ENCODE measurements around the gene HTR1D.

Gene HTR1D

DNA sequence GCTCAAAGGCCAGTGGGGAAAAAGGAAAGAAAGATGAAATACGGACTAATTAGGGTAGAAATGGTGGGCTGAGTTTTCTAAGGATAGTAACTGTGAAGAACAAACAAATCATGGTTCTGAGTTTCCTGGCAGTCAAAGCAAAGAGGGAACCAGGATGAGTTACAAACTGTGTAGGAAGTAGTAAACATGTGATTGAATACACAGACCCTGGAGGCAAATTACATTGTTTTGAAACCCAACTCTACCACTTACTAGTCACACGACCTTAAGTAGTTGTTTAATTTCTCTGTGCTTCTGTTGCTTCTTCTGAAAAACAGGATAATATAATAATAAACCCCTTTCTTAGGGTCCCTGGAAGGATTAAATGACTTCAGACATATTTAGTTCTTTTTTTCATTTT lies 37.4 kb downstream of the HTR1D start:
- no peak overlapping the region for H3K4me3 ChIP-seq (ENCODE audit: low read length)
- TF ChIP-seq ZNF274 (IDR thresholded peaks at IDR 0.05; ENCODE audit: low read depth, low read length), result no peak

DNA sequence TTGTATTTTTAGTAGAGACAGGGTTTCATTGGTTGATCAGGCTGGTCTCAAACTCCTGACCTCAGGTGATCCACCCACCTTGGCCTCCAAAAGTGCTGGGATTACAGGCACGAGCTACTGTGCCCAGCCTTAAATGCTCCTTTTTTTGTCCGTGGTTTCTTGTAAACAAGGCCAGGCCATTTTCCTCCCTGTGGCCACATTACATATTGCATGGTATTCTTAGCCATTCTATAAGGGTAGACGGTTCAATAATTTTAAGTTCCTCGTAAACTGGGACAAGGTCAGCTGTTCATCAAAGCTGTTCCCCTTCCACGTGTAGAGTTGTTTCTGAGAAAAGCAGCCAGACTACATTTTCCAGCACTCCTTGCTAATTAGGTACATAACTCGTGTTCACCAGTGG lies 38.4 kb downstream of the HTR1D start:
- TF ChIP-seq ZNF274 (IDR thresholded peaks at IDR 0.05; ENCODE audit: low read depth, low read length), result no peak
- no peak overlapping the region for H3K4me3 ChIP-seq (ENCODE audit: low read length)

DNA sequence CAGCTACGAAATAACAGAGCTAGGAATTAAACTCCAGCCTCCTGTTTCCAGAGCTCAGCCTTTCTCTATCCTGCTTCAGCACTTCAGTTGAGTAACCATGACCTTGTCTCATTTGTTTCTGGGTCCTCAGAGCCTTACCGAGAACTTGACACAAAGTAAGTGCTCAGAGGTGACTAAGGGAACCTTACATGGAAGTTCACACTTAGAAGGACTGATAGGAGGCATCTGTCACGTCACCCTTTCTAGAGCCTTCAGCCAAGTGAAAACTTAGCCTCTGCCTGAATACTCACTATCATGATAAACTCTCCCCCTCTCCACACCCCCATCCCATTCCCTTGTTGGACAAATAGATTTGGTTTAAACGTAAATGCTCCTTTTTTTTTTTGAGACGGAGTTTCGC lies 38.9 kb downstream of the HTR1D start:
- no peak for TF ChIP-seq ZNF274 (IDR thresholded peaks at IDR 0.05; ENCODE audit: low read depth, low read length)
- H3K4me3 ChIP-seq (ENCODE audit: low read length), result no peak overlapping the region

DNA sequence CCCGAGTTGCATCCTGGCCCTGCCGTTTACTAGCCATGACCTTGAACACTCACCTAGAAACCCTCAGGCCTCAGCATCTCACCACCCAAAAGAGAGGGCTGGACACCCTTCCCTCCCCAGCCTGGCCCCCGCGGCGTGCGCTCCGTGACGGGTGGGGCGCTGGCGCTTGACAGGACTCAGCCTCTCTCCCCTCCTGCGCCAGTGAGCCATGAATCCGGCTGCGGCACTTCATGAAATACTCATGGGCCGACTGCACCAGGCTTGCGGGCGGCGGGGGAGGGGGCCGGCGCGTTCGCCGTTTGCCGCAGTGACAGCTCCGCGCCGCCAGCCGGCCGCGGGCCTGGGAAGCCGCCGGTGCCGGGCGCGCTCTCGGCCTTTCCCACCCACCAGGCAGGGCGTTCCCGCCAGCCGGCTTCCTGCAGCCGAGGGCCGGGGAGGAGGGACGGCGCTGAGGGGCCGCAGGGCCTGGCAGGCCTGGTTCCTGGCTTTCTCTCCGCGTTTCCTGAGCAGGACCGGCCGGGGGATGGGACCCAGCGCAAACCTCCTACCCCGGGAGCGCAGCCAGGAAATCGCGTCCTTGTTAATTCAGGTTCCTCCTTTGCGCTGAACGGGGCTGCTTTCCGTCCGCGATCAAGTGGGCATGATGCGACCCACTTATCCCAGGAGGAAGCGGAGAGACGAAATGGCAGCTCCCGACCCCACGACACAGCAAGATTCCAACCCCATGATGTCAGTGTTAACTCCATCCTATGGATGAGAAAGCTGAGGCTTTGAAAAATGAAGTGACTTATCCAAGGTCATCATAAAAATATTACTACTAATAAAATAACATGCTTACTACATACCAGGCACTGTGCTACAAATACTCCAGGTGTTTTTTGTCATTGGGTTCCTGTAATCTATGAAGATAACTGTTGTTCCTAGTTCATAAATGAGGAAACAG lies 39.6 kb downstream of the HTR1D start:
- peak overlapping the region; percentile 38; the same call in 1 of the 2 replicates for H3K4me3 ChIP-seq (ENCODE audit: low read length)
- TF ChIP-seq ZNF274 (IDR thresholded peaks at IDR 0.05; ENCODE audit: low read depth, low read length), result no peak

DNA sequence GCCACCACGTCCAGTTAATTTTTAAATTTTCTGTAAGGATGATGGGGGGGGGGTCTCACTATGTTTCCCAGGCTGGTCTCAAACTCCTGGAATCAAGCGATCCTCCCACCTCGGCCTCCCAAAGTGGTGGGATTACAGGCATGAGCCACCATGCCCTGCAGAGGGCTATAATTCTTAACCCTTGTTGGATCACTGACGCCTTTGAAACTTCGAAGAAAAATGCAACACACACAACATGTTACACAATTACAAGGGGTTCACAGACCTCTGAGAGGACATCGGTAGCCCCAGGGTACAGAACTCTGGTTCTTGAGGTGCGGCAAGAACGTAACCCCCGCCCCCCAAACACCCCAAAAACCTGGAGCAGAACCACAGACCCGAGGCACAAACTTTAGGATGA lies 40.3 kb downstream of the HTR1D start:
- H3K4me3 ChIP-seq (ENCODE audit: low read length), result peak overlapping the region; percentile 38; the same call in 1 of the 2 replicates
- no peak for TF ChIP-seq ZNF274 (IDR thresholded peaks at IDR 0.05; ENCODE audit: low read depth, low read length)

DNA sequence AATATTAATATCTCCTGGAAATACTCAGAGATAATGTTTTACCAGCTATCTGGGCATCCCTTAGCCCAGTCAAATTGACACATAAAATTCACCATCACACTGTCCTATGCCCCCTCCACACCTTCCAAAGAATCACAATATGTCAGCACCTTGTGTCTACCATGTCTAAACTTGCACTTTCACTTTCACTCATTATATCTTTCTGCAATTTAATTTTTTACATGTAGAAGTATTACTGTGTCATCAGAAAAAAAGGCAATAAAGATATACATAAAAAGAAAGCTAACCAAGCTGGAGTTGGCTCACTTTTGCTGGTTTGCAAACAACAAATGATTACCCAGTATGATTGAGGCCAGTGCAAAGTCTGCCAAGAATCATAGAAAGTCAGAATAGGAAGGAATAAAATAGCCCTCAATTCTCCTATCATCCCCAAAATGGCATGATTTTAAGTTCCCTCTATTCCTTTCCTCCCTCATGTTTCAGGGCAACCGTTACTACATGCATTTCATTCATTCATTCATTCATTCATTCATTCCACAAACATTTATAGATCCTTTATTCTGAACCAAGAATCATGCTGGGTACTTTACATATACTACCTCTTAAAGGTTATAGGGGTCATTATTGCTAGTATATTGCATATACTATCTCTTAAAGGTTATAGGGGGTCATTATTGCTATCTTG lies 42.7 kb downstream of the HTR1D start:
- no peak overlapping the region for H3K4me3 ChIP-seq (ENCODE audit: low read length)
- no peak for TF ChIP-seq ZNF274 (IDR thresholded peaks at IDR 0.05; ENCODE audit: low read depth, low read length)

DNA sequence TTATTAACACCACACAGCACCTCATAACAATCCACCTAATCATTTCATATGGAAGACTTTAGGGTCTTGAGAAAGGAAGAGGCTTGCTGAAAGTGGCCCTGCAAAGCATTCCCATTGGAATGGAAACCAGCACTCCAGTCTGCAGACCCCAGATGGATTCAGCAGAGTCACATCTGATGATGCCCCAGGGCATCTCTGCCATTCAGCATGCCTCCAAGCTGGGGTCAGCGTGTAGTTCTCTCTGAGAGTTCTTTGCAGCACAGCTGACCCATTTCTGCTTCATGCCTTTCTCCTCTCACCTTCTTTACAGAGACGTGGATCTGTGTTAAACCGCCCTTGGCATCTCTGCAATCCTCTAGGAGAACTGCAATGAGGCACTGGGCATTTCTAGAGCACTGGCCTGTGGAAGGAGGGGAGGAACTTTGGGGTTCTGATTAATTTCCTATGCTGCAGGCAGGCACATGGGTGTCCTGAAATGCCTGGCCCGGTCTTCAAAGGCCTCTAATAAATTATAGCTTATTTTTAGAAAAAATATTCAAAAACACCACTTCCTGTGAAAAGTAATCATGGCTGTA lies 46.0 kb downstream of the HTR1D start:
- no peak for TF ChIP-seq ZNF274 (IDR thresholded peaks at IDR 0.05; ENCODE audit: low read depth, low read length)
- H3K4me3 ChIP-seq (ENCODE audit: low read length), result no peak overlapping the region

DNA sequence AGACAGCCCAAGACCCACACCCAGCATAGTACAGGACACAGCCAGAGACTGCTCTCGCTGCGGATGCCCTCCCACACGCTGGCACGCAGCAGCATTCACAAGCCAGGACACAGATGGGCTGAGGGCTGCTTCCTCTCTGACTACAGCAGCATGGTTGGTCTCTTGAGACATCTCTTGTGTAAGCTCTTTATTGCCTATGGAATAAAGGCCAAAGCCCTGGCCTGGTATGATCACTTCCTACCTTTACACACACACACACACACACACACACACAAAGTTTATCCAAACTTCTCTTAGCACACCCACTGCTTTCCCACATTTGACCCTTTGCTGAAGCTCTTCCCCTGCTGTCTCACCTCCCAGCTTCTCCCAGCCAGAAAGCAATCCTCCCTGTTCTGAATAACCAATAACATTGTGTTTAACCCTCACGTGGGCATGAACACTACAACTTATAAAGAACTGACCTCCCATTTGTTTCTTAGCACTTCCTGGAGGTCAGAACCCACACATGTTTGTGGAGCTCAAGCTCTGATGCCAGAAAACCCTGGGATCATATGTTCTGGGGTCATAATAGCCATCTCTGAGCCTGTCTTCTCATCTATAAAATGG lies 47.5 kb downstream of the HTR1D start:
- TF ChIP-seq ZNF274 (IDR thresholded peaks at IDR 0.05; ENCODE audit: low read depth, low read length), result no peak
- peak overlapping the region; percentile 96; the same call in 1 of the 2 replicates for H3K4me3 ChIP-seq (ENCODE audit: low read length)

DNA sequence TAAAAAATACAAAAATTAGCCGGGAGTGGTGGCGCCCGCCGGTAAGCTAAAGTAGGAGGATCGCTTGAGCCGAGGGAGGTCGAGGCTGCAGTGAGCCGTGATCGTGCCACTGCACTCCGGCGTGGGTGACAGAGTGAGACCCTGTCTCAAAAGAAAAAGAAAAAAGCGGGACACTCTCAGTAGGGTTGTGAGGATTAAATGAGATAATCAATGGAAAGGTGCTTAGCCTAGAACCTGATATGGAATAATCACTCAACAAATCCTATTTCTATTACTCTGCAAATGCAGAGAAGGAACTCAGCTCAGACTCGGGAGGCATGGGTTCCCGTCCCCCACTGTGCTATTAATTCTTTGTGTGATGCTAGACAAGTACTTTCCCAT lies 48.1 kb downstream of the HTR1D start:
- TF ChIP-seq ZNF274 (IDR thresholded peaks at IDR 0.05; ENCODE audit: low read depth, low read length), result no peak
- peak overlapping the region; percentile 96; the same call in 1 of the 2 replicates for H3K4me3 ChIP-seq (ENCODE audit: low read length)

DNA sequence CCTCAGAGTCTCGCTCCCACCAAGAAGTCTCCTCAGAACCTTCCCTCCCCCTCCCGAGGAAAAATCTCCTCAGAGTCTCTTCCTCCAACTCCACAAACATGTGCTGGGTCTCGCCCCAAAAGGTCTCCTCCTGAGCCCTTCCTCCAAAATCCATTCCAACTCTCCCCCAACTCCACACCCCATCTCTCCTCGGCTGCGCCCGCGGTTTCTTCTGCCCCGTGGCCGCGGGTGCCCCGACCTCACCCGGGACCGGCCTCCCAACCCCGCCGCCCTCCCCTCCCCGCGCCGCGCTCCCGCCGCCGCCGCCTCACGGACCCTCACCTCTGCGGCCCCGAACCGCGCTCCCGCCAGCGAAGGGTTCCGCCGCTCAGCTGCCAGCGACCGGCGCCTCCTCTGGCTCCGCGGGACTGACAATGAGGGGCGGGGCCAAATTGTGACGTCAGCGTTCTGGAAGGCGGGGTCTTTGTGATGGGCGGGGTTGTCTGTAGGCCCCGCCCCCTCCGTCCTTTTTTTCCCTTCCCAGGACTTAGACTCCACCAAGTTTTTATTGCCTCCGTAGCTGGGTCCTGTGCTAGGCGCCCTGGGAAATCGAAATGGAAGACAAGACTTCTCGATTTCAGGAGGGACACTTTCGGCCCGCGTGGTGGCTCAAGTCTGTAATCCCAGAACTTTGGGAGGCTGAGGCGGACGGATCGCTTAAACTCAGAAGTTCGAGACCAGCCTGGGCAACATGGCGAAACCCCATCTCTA lies 48.7 kb downstream of the HTR1D start, which contains the start of gene LUZP1:
Gene LUZP1, minus strand, starts transcription at position 412 of the 750 bp plus-strand sequence.
- TF ChIP-seq ZNF274 (IDR thresholded peaks at IDR 0.05; ENCODE audit: low read depth, low read length), result no peak
- H3K4me3 ChIP-seq (ENCODE audit: low read length), result peak within 1 kb of the TSS; percentile 96

DNA sequence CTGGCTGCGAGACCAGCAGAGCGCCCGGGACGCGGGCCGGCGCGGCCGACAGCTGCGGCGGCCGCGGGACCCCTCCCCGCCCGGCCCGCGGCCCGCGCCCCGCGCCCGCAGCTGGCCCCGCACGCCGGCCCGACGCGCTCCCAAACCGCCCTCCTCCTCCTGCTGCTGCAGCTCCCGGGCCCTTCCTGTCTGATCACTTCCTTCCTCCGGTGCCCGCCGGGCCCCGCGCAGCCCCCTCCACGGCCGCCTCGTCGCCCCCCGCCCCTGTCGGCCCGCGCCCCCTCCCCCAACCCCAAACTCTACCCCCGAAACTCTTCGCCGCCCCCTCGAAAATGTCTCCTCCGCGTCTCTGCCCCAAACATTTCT lies 49.2 kb downstream of the HTR1D start:
- no peak for TF ChIP-seq ZNF274 (IDR thresholded peaks at IDR 0.05; ENCODE audit: low read depth, low read length)
- peak overlapping the region; percentile 96 for H3K4me3 ChIP-seq (ENCODE audit: low read length)

DNA sequence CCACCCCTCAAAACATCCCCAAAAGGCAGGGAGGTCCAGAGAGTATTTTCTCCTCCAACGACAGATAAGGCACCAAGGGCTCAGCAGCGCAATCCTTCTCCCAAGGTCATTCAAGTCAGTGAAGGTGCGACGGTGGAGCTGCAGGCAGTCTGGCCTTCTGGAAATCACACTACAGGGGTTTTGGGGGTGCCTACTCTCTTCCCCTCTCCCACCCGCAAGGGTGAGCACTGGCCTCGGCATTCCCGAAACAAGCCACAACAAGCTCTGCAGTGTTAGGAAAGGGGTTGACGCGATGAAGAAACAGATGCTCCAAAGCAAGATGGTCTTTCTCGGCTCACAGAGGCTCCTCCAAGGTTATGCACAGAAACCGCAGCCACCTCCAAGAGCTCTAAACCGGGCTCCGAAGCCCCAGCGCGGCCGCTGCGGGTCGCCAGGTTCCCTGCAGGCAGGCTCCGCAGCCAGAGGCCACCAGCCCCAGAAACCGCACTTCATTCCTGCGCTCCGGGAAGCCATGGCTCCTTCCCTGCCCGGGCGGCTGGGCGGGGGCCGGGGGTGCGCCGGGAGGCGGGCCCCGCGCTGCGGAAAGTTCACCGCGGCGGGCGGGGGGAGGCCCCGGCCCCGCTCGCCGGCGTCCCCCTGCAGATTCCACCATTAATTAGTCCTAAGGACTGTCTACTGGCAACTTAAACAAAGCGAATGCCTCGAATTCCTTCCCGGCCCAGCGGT lies 49.8 kb downstream of the HTR1D start:
- TF ChIP-seq ZNF274 (IDR thresholded peaks at IDR 0.05; ENCODE audit: low read depth, low read length), result no peak
- H3K4me3 ChIP-seq (ENCODE audit: low read length), result peak overlapping the region; percentile 96

DNA sequence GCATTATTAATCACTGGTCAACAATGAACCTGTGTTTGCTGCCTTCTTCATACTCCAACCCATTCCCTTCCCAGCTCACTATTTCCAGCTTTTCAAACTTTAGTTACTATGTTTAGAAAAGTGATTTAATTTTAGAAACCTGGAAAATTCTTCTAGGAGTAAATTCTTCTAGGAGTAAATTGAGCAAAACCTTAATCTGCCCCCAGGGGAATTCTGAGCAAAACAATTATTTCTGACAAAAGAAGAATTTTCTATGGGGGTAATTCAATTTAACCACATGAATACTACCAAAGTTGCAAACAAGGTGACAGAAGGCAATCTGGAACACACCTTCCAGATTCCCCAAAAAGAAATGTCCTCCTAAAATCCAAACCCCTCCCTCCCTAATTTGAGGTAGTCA lies 50.4 kb downstream of the HTR1D start:
- peak overlapping the region; percentile 96; the same call in 1 of the 2 replicates for H3K4me3 ChIP-seq (ENCODE audit: low read length)
- TF ChIP-seq ZNF274 (IDR thresholded peaks at IDR 0.05; ENCODE audit: low read depth, low read length), result no peak

Measured in GM08714 (cell line).